WTC11 (cell line): ENCODE measurements around the gene AKAP7. TPM values are rescaled to one million over a fixed set of nuclear protein-coding genes. Genes with fewer than 3 reads are reported as not detected.

Experiments
- ATAC-seq: fragments of 200-7000 bp; cut with Tn5 transposase; 2 replicates; pipeline ENCODE4 v1.10.0; 2021; ENCODE audit warnings: mild to moderate bottlenecking, moderate library complexity
- CTCF ChIA-PET: fragments of 300-600 bp; sonication (Branson Sonifier 250); formaldehyde crosslinking; loops from one replicate; lab custom pipeline; 2021; ENCODE audit warnings: antibody characterized with exemption; lab: Charles Lee
- POLR2A ChIA-PET: fragments of 350-600 bp; sonication (Branson Sonifier 250); formaldehyde crosslinking; loops from one replicate; lab custom pipeline; 2021; ENCODE audit warnings: antibody characterized with exemption; lab: Charles Lee
- DNase-seq: peaks from one replicate; pipeline ENCODE4 v3.0.0; 2021; ENCODE audit warnings: low spot score
- H3K27ac Mint-ChIP-seq: 2 replicates; pipeline ENCODE4 v1.8.0; 2021; ENCODE audit warnings: mixed read lengths
- H3K27me3 Mint-ChIP-seq: 2 replicates; pipeline ENCODE4 v1.8.0; 2021; ENCODE audit warnings: low read depth, mild to moderate bottlenecking, moderate library complexity, mixed read lengths
- H3K36me3 Mint-ChIP-seq: 2 replicates; pipeline ENCODE4 v1.8.0; 2021; ENCODE audit warnings: mixed read lengths
- H3K4me1 Mint-ChIP-seq: 2 replicates; pipeline ENCODE4 v1.8.0; 2022; ENCODE audit warnings: mixed read lengths
- H3K4me3 Mint-ChIP-seq: 2 replicates; pipeline ENCODE4 v1.8.0; 2021; ENCODE audit warnings: mild to moderate bottlenecking, moderate library complexity, mixed read lengths
- H3K9me3 Mint-ChIP-seq: 2 replicates; pipeline ENCODE4 v1.8.0; 2021; ENCODE audit warnings: mixed read lengths
- ATF6 ChIP-seq: sonication (generic); formaldehyde crosslinking; IDR thresholded peaks from 2 replicates; pipeline ENCODE4 v1.8.1; 2023; ENCODE audit warnings: mild to moderate bottlenecking, missing genetic modification reagents
- CBFB ChIP-seq: sonication (generic); formaldehyde crosslinking; IDR thresholded peaks from 2 replicates; pipeline ENCODE4 v1.8.1; 2022; ENCODE audit warnings: mild to moderate bottlenecking, low read depth, missing genetic modification reagents
- FOXK1 ChIP-seq: sonication (generic); formaldehyde crosslinking; IDR thresholded peaks from 2 replicates; pipeline ENCODE4 v1.8.0; 2022; ENCODE audit warnings: mild to moderate bottlenecking, moderate library complexity, missing genetic modification reagents
- FOXP1 ChIP-seq: sonication (generic); formaldehyde crosslinking; IDR thresholded peaks from 2 replicates; pipeline ENCODE4 v1.8.0; 2022; ENCODE audit warnings: missing genetic modification reagents, mild to moderate bottlenecking, moderate library complexity, borderline replicate concordance
- JUN ChIP-seq: sonication (generic); formaldehyde crosslinking; IDR thresholded peaks from 2 replicates; pipeline ENCODE4 v1.8.0; 2023; ENCODE audit warnings: mild to moderate bottlenecking, missing genetic modification reagents
- OVOL2 ChIP-seq: fragments of 250-450 bp; sonication (Bioruptor Pico); IDR thresholded peaks from 2 replicates; pipeline ENCODE4 v1.9.0; 2021; ENCODE audit warnings: mild to moderate bottlenecking, borderline replicate concordance
- SMAD3 ChIP-seq: sonication (generic); formaldehyde crosslinking; IDR thresholded peaks from 2 replicates; pipeline ENCODE4 v1.8.0; 2022; ENCODE audit warnings: missing genetic modification reagents, mild to moderate bottlenecking, borderline replicate concordance
- TP53 ChIP-seq: sonication (generic); formaldehyde crosslinking; IDR thresholded peaks from 2 replicates; pipeline ENCODE4 v1.8.1; 2023; ENCODE audit warnings: mild to moderate bottlenecking, missing genetic modification reagents
- USF2 ChIP-seq: sonication (generic); formaldehyde crosslinking; IDR thresholded peaks from 2 replicates; pipeline ENCODE4 v1.8.1; 2023; ENCODE audit warnings: mild to moderate bottlenecking, missing genetic modification reagents, moderate library complexity
- ZBTB21 ChIP-seq: sonication (generic); formaldehyde crosslinking; IDR thresholded peaks from 2 replicates; pipeline ENCODE4 v1.8.1; 2023; ENCODE audit warnings: mild to moderate bottlenecking, missing genetic modification reagents, borderline replicate concordance
- ZNF121 ChIP-seq: sonication (generic); formaldehyde crosslinking; IDR thresholded peaks from 2 replicates; pipeline ENCODE4 v1.8.0; 2023; ENCODE audit warnings: missing genetic modification reagents
- ZNF671 ChIP-seq: fragments of 250-450 bp; sonication (Bioruptor Pico); IDR thresholded peaks from 2 replicates; pipeline ENCODE4 v1.8.0; 2021; ENCODE audit warnings: mild to moderate bottlenecking
- total RNA-seq: library from RNA; stranded (reverse); gene quantifications from 3 replicates; pipeline ENCODE4 v1.2.3, GENCODE V29; 2021
- TF ChIP-seq, protein P1 (sequence below): sonication (generic); formaldehyde crosslinking; IDR thresholded peaks from 2 replicates; pipeline ENCODE4 v1.8.1; 2022; ENCODE audit warnings: missing genetic modification reagents, borderline replicate concordance
- TF ChIP-seq, protein P2 (sequence below): fragments of 200-600 bp; IDR thresholded peaks from 2 replicates; pipeline ENCODE4 v1.8.0; 2022; ENCODE audit warnings: antibody characterized with exemption
- TF ChIP-seq, protein P3 (sequence below): fragments of 250-450 bp; sonication (Bioruptor Pico); IDR thresholded peaks from 2 replicates; pipeline ENCODE4 v1.9.0; 2021; ENCODE audit warnings: mild to moderate bottlenecking
- TF ChIP-seq, protein P4 (sequence below): sonication (generic); formaldehyde crosslinking; IDR thresholded peaks from 2 replicates; pipeline ENCODE4 v1.8.0; 2022; ENCODE audit warnings: mild to moderate bottlenecking, missing genetic modification reagents
- TF ChIP-seq, protein P5 (sequence below): fragments of 250-450 bp; sonication (Bioruptor Pico); IDR thresholded peaks from 2 replicates; pipeline ENCODE4 v1.8.0; 2021; ENCODE audit warnings: mild to moderate bottlenecking

The AKAP7 gene
- total RNA-seq, 1 experiment from 2014 or later, result 10.9 TPM

- TF ChIP-seq ATF6 (CRISPR knock-in tag) (no peak), TP53 (no peak), JUN (CRISPR knock-in tag) (no peak), SMAD3 (CRISPR knock-in tag) (no peak), OVOL2 (CRISPR knock-in tag) (no peak), USF2 (CRISPR knock-in tag) (no peak), CBFB (CRISPR knock-in tag) (no peak), FOXP1 (CRISPR knock-in tag) (no peak), FOXK1 (no peak), ZNF121 (no peak), ZBTB21 (no peak), ZNF671 (no peak)
- TF ChIP-seq, protein P1, sequence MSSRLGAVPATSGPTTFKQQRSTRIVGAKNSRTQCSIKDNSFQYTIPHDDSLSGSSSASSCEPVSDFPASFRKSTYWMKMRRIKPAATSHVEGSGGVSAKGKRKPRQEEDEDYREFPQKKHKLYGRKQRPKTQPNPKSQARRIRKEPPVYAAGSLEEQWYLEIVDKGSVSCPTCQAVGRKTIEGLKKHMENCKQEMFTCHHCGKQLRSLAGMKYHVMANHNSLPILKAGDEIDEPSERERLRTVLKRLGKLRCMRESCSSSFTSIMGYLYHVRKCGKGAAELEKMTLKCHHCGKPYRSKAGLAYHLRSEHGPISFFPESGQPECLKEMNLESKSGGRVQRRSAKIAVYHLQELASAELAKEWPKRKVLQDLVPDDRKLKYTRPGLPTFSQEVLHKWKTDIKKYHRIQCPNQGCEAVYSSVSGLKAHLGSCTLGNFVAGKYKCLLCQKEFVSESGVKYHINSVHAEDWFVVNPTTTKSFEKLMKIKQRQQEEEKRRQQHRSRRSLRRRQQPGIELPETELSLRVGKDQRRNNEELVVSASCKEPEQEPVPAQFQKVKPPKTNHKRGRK (CRISPR knock-in tag), result no peak
- TF ChIP-seq, protein P2, sequence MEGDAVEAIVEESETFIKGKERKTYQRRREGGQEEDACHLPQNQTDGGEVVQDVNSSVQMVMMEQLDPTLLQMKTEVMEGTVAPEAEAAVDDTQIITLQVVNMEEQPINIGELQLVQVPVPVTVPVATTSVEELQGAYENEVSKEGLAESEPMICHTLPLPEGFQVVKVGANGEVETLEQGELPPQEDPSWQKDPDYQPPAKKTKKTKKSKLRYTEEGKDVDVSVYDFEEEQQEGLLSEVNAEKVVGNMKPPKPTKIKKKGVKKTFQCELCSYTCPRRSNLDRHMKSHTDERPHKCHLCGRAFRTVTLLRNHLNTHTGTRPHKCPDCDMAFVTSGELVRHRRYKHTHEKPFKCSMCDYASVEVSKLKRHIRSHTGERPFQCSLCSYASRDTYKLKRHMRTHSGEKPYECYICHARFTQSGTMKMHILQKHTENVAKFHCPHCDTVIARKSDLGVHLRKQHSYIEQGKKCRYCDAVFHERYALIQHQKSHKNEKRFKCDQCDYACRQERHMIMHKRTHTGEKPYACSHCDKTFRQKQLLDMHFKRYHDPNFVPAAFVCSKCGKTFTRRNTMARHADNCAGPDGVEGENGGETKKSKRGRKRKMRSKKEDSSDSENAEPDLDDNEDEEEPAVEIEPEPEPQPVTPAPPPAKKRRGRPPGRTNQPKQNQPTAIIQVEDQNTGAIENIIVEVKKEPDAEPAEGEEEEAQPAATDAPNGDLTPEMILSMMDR, result no peak
- TF ChIP-seq, protein P3, sequence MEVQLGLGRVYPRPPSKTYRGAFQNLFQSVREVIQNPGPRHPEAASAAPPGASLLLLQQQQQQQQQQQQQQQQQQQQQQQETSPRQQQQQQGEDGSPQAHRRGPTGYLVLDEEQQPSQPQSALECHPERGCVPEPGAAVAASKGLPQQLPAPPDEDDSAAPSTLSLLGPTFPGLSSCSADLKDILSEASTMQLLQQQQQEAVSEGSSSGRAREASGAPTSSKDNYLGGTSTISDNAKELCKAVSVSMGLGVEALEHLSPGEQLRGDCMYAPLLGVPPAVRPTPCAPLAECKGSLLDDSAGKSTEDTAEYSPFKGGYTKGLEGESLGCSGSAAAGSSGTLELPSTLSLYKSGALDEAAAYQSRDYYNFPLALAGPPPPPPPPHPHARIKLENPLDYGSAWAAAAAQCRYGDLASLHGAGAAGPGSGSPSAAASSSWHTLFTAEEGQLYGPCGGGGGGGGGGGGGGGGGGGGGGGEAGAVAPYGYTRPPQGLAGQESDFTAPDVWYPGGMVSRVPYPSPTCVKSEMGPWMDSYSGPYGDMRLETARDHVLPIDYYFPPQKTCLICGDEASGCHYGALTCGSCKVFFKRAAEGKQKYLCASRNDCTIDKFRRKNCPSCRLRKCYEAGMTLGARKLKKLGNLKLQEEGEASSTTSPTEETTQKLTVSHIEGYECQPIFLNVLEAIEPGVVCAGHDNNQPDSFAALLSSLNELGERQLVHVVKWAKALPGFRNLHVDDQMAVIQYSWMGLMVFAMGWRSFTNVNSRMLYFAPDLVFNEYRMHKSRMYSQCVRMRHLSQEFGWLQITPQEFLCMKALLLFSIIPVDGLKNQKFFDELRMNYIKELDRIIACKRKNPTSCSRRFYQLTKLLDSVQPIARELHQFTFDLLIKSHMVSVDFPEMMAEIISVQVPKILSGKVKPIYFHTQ (CRISPR knock-in tag), result no peak
These were observed 42.7 kb downstream of the AKAP7 start (continued) for GRCh38 chr6:131177996-131178395.

DNA sequence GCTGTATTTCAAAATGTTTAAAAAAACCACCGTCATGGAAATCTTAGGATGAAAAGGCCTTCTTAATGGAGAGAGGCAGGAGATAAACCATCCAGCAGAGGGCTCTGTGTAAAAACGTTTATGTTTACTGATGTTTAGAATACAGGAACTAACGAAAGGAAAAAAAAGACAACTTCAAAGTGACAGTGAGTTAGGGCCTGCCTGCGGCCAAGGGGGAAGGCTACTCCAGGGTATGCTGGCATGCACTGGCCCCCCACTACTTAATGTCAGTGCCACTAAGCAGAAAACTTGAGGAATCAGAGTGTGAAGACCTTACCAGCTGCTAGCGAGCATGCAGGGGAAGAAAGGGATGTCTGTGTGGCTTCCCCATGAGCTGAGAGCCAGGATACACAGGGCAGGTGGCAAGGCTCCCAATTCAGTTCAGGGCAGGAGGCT, 47.7 kb downstream of the AKAP7 start:
- ChIA-PET CTCF (interaction anchor here (0.6 to 2.5 kb wide), 16 partner anchors 9 to 445 kb away, joined by 3 to 14 read pairs (median 4); partner anchors contain the start of gene MED23), POLR2A (interaction anchor here (1.7 kb wide), 1 partner anchor 15 kb away, joined by 3 read pairs; no protein-coding TSS in a partner anchor)
- ATAC-seq (peak; percentile 80), DNase-seq (no peak)
- peaks cover 11% of the 10 kb centered on the region for H3K9me3 Mint-ChIP-seq
- H3K27me3 Mint-ChIP-seq, result no peaks in the 10 kb centered on the region
- H3K4me1 Mint-ChIP-seq, result peaks cover 16% of the 10 kb centered on the region
- H3K4me3 Mint-ChIP-seq, result no peak overlapping the region
- peaks cover 20% of the 10 kb centered on the region for H3K36me3 Mint-ChIP-seq
- H3K27ac Mint-ChIP-seq, result peak overlapping the region; percentile 94
- TF ChIP-seq, protein P4, sequence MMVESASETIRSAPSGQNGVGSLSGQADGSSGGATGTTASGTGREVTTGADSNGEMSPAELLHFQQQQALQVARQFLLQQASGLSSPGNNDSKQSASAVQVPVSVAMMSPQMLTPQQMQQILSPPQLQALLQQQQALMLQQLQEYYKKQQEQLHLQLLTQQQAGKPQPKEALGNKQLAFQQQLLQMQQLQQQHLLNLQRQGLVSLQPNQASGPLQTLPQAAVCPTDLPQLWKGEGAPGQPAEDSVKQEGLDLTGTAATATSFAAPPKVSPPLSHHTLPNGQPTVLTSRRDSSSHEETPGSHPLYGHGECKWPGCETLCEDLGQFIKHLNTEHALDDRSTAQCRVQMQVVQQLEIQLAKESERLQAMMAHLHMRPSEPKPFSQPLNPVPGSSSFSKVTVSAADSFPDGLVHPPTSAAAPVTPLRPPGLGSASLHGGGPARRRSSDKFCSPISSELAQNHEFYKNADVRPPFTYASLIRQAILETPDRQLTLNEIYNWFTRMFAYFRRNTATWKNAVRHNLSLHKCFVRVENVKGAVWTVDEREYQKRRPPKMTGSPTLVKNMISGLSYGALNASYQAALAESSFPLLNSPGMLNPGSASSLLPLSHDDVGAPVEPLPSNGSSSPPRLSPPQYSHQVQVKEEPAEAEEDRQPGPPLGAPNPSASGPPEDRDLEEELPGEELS (CRISPR knock-in tag), result 0 out of 2 replicates have a peak, but pooled peaks have one; percentile 22
- TF ChIP-seq, protein P5, sequence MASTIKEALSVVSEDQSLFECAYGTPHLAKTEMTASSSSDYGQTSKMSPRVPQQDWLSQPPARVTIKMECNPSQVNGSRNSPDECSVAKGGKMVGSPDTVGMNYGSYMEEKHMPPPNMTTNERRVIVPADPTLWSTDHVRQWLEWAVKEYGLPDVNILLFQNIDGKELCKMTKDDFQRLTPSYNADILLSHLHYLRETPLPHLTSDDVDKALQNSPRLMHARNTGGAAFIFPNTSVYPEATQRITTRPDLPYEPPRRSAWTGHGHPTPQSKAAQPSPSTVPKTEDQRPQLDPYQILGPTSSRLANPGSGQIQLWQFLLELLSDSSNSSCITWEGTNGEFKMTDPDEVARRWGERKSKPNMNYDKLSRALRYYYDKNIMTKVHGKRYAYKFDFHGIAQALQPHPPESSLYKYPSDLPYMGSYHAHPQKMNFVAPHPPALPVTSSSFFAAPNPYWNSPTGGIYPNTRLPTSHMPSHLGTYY (CRISPR knock-in tag), result no peak
